ENCODE measurements around the gene GTF3C1. TPM values are rescaled to one million over a fixed set of nuclear protein-coding genes. Genes with fewer than 3 reads are reported as not detected.

The GTF3C1 gene
- total and polyA plus RNA-seq, 4 donors, result 15.3 to 28.0 (median 22.2) TPM

- Histone ChIP-seq H3K27ac (ENCODE audit: low read depth in 1 of 2, low read length in 2 of 2) (no peak overlapping the region), H3K27me3 (ENCODE audit: control insufficient read depth in 4 of 4, insufficient read depth in 4 of 4, low read length in 3 of 4) (no peaks in the 10 kb centered on the region), H3K9me3 (ENCODE audit: control insufficient read depth in 4 of 4, low read length in 3 of 4) (no peaks in the 10 kb centered on the region), H3K4me1 (ENCODE audit: control insufficient read depth in 4 of 4, insufficient read depth in 4 of 4, low read length in 3 of 4) (peaks cover 0 to 8% (median 0%) of the 10 kb centered on the region in 4 donors), H3K4me3 (ENCODE audit: low read depth in 1 of 3, low read length in 3 of 3) (no peak overlapping the region), H3K36me3 (ENCODE audit: control insufficient read depth in 4 of 4, insufficient read depth in 3 of 4, low read depth in 1 of 4, low read length in 3 of 4) (peaks cover 0 to 1% (median 0%) of the 10 kb centered on the region in 4 donors), H3K9ac (ENCODE audit: low read depth in 1 of 2, low read length in 2 of 2) (no peak overlapping the region)
- TF ChIP-seq YY1 (IDR thresholded peaks at IDR 0.05), result no peak
- TF ChIP-seq HNF4A (conservative IDR thresholded peaks at IDR 0.05), result no peak
- no peak for TF ChIP-seq FOXA1 (IDR thresholded peaks at IDR 0.05)
- TF ChIP-seq TAF1 (conservative IDR thresholded peaks at IDR 0.05), result no peak
- no peak for TF ChIP-seq RAD21 (IDR thresholded peaks at IDR 0.05)
- no peak for TF ChIP-seq GABPA (IDR thresholded peaks at IDR 0.05 in 1 of 2, conservative IDR thresholded peaks at IDR 0.05 in 1 of 2)
- TF ChIP-seq RXRA (IDR thresholded peaks at IDR 0.05), result no peak
- DNase-seq (ENCODE audit: low spot score), result no peak
- 84% methylated on average over 3 of the region's 3 CpGs for WGBS
Observed at GRCh38 chr16:27558434-27558833, 8.7 kb upstream of the GTF3C1 start.

GRCh38 chr16:27556471-27556870, 6.8 kb upstream of the GTF3C1 start:
- TF ChIP-seq ZBTB33 (IDR thresholded peaks at IDR 0.05) (no peak), RAD21 (IDR thresholded peaks at IDR 0.05) (no peak), FOXA2 (IDR thresholded peaks at IDR 0.05) (no peak), TAF1 (conservative IDR thresholded peaks at IDR 0.05) (no peak), SP1 (IDR thresholded peaks at IDR 0.05) (no peak), NR2F2 (IDR thresholded peaks at IDR 0.05) (no peak), HNF4A (conservative IDR thresholded peaks at IDR 0.05) (no peak)
- TF ChIP-seq, protein P1, sequence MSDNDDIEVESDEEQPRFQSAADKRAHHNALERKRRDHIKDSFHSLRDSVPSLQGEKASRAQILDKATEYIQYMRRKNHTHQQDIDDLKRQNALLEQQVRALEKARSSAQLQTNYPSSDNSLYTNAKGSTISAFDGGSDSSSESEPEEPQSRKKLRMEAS (IDR thresholded peaks at IDR 0.05), result no peak
- TF ChIP-seq, protein P2, sequence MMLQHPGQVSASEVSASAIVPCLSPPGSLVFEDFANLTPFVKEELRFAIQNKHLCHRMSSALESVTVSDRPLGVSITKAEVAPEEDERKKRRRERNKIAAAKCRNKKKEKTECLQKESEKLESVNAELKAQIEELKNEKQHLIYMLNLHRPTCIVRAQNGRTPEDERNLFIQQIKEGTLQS (IDR thresholded peaks at IDR 0.05), result no peak
- H3K36me3 ChIP-seq (ENCODE audit: control insufficient read depth in 4 of 4, insufficient read depth in 3 of 4, low read depth in 1 of 4, low read length in 3 of 4), result peaks cover 0 to 1% (median 0%) of the 10 kb centered on the region in 4 donors
- WGBS, result 38% methylated on average over 1 of the region's 1 CpG
- no peak overlapping the region for H3K27ac ChIP-seq (ENCODE audit: low read depth in 1 of 2, low read length in 2 of 2)
- DNase-seq (ENCODE audit: low spot score), result no peak
- H3K9ac ChIP-seq (ENCODE audit: low read depth in 1 of 2, low read length in 2 of 2), result no peak overlapping the region
- no peak overlapping the region for H3K4me3 ChIP-seq (ENCODE audit: low read depth in 1 of 3, low read length in 3 of 3)
- no peaks in the 10 kb centered on the region for H3K9me3 ChIP-seq (ENCODE audit: control insufficient read depth in 4 of 4, low read length in 3 of 4)
- H3K4me1 ChIP-seq (ENCODE audit: control insufficient read depth in 4 of 4, insufficient read depth in 4 of 4, low read length in 3 of 4), result peaks cover 0 to 8% (median 0%) of the 10 kb centered on the region in 4 donors
- H3K27me3 ChIP-seq (ENCODE audit: control insufficient read depth in 4 of 4, insufficient read depth in 4 of 4, low read length in 3 of 4), result no peaks in the 10 kb centered on the region

GRCh38 chr16:27551036-27551435, 1.3 kb upstream of the GTF3C1 start:
- H3K9me3 ChIP-seq (ENCODE audit: control insufficient read depth in 4 of 4, low read length in 3 of 4), result no peaks in the 10 kb centered on the region
- peaks cover 9 to 22% (median 16%) of the 10 kb centered on the region in 4 donors for H3K4me1 ChIP-seq (ENCODE audit: control insufficient read depth in 4 of 4, insufficient read depth in 4 of 4, low read length in 3 of 4)
- no peak overlapping the region for H3K9ac ChIP-seq (ENCODE audit: low read depth in 1 of 2, low read length in 2 of 2)
- H3K4me3 ChIP-seq (ENCODE audit: low read depth in 1 of 3, low read length in 3 of 3), result no peak overlapping the region
- no peaks in the 10 kb centered on the region for H3K36me3 ChIP-seq (ENCODE audit: control insufficient read depth in 4 of 4, insufficient read depth in 3 of 4, low read depth in 1 of 4, low read length in 3 of 4)
- no peak overlapping the region for H3K27ac ChIP-seq (ENCODE audit: low read depth in 1 of 2, low read length in 2 of 2)
- H3K27me3 ChIP-seq (ENCODE audit: control insufficient read depth in 4 of 4, insufficient read depth in 4 of 4, low read length in 3 of 4), result no peaks in the 10 kb centered on the region
- DNase-seq (ENCODE audit: low spot score), result no peak
- WGBS, result 36% methylated on average over 1 of the region's 1 CpG
- TF ChIP-seq, protein P3, sequence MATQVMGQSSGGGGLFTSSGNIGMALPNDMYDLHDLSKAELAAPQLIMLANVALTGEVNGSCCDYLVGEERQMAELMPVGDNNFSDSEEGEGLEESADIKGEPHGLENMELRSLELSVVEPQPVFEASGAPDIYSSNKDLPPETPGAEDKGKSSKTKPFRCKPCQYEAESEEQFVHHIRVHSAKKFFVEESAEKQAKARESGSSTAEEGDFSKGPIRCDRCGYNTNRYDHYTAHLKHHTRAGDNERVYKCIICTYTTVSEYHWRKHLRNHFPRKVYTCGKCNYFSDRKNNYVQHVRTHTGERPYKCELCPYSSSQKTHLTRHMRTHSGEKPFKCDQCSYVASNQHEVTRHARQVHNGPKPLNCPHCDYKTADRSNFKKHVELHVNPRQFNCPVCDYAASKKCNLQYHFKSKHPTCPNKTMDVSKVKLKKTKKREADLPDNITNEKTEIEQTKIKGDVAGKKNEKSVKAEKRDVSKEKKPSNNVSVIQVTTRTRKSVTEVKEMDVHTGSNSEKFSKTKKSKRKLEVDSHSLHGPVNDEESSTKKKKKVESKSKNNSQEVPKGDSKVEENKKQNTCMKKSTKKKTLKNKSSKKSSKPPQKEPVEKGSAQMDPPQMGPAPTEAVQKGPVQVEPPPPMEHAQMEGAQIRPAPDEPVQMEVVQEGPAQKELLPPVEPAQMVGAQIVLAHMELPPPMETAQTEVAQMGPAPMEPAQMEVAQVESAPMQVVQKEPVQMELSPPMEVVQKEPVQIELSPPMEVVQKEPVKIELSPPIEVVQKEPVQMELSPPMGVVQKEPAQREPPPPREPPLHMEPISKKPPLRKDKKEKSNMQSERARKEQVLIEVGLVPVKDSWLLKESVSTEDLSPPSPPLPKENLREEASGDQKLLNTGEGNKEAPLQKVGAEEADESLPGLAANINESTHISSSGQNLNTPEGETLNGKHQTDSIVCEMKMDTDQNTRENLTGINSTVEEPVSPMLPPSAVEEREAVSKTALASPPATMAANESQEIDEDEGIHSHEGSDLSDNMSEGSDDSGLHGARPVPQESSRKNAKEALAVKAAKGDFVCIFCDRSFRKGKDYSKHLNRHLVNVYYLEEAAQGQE (IDR thresholded peaks at IDR 0.05), result no peak
- TF ChIP-seq HNF4G (IDR thresholded peaks at IDR 0.05), result no peak
- TF ChIP-seq RAD21 (IDR thresholded peaks at IDR 0.05), result no peak
- TF ChIP-seq, protein P4, sequence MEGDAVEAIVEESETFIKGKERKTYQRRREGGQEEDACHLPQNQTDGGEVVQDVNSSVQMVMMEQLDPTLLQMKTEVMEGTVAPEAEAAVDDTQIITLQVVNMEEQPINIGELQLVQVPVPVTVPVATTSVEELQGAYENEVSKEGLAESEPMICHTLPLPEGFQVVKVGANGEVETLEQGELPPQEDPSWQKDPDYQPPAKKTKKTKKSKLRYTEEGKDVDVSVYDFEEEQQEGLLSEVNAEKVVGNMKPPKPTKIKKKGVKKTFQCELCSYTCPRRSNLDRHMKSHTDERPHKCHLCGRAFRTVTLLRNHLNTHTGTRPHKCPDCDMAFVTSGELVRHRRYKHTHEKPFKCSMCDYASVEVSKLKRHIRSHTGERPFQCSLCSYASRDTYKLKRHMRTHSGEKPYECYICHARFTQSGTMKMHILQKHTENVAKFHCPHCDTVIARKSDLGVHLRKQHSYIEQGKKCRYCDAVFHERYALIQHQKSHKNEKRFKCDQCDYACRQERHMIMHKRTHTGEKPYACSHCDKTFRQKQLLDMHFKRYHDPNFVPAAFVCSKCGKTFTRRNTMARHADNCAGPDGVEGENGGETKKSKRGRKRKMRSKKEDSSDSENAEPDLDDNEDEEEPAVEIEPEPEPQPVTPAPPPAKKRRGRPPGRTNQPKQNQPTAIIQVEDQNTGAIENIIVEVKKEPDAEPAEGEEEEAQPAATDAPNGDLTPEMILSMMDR (IDR thresholded peaks at IDR 0.05; ENCODE audit: low read depth, low read length, missing input control), result no peak
- no peak for TF ChIP-seq SP1 (IDR thresholded peaks at IDR 0.05)
- TF ChIP-seq JUND (IDR thresholded peaks at IDR 0.05), result no peak
- no peak for TF ChIP-seq RXRA (IDR thresholded peaks at IDR 0.05)
- TF ChIP-seq HNF4A (conservative IDR thresholded peaks at IDR 0.05), result no peak
- no peak for TF ChIP-seq ZBTB33 (IDR thresholded peaks at IDR 0.05)
- no peak for TF ChIP-seq TAF1 (conservative IDR thresholded peaks at IDR 0.05)
- TF ChIP-seq FOXA2 (IDR thresholded peaks at IDR 0.05), result no peak
- TF ChIP-seq, protein P1 (IDR thresholded peaks at IDR 0.05), result no peak
- no peak for TF ChIP-seq YY1 (IDR thresholded peaks at IDR 0.05)
- TF ChIP-seq NR2F2 (IDR thresholded peaks at IDR 0.05), result no peak

Measured in liver (tissue), 9 donors.